GM12891 (cell line): ENCODE results near the gene LRRC56.

ENCODE experiments used
- POLR2A ChIP-seq: IDR thresholded peaks from 2 replicates; pipeline ENCODE4 v1.6.1; 2011; ENCODE audit warnings: low read depth, low read length, control low read depth
- TAF1 ChIP-seq: IDR thresholded peaks from 2 replicates; pipeline ENCODE4 v1.6.1; 2011; ENCODE audit warnings: low read depth, low read length, control low read depth

GRCh38 chr11:532986-533585 lies 4.2 kb upstream of the LRRC56 start:
- TF ChIP-seq TAF1, result no peak
- TF ChIP-seq POLR2A, result no peak
